NCI-H524 (cell line): ENCODE measurements around the gene ACSF3.

Experiments
- DNase-seq, 2 experiments: peaks; one replicate each; lab custom pipeline; 2025; lab: John Stamatoyannopoulos, UW

The ACSF3 gene

GRCh38 chr16:89131783-89132182 lies 38.1 kb downstream of the ACSF3 start:
- DNase-seq = no peak

- no peak for DNase-seq
Measured at GRCh38 chr16:89132194-89133005, 38.7 kb downstream of the ACSF3 start.

- no peak for DNase-seq
Measured at GRCh38 chr16:89133457-89134127, 39.9 kb downstream of the ACSF3 start.

DNA sequence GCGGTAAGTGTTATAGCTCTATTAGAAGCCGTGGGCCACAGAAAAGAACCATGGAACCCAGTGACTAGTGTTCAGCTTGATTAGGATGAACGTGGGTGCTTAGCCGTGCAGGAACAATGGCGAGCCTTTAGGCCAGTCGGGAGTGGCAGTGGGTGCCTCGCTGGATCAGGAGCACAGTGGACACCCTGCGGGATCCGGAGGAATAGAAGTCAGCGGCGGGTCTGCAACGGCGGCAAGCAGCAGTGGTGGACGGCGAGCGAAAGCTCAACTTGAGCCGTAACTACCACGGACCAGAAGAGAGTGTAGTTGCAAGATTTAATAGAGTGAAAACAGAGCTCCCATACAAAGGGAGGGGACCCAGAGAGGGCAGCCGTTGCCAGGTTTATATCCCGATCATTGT lies 40.6 kb downstream of the ACSF3 start:
- no peak for DNase-seq

- no peak for DNase-seq
Measured at GRCh38 chr16:89135166-89135565, 41.5 kb downstream of the ACSF3 start.

DNA sequence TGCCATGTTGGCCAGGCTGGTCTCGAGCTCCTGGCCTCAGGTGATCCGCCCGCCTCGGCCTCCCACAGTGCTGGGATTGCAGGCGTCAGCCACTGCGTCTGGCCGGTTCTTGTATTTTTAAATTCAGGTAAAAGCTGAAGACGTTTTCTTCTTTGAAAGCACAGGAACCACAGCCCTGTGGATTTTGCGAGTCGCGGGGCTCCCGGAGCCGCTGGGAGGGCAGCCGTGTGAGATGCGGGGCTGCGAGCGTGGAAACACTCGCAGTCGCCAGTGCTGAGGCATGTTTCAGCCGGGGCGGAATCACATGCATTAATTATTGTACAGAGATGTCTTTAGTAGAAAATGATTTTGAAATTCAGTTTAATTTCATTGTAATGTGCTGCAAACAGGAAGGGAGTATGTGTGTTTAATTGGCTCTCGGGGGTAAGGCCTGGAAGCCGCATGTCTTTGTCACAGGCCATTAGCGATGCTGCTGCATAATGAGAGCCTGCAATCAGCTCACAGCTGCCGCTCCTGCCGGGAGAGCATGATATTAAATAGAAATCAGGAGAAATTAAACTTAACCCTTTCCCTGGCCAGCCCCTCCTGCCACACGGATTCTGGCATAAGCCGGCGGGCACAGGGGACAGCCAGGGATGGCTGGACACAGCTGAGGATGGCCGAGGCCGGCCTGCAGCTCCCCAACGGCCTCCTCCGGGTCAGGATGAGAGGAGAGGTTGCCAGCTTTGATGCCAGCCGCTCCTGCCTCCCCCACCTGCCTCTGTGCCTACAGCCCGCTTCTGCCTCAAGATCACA lies 42.5 kb downstream of the ACSF3 start:
- no peak for DNase-seq

- no peak for DNase-seq
Measured at GRCh38 chr16:89136931-89137330, 43.3 kb downstream of the ACSF3 start.

GRCh38 chr16:89137666-89138512 lies 44.2 kb downstream of the ACSF3 start:
- no peak for DNase-seq

DNA sequence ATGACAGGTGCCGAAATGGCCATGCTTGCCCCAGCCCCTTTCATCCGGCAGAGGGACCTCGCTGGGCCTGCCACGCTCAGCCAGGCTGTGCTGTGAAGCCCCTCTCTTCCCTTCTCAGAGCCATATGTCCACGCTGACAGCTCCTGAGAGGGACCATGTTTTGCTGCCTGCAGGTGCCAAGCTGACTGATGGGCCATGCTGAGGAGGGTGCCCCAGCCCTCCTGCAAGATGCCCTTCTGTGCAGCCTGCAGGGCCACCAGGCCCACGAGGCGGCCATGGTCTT lies 44.8 kb downstream of the ACSF3 start:
- DNase-seq = no peak

DNA sequence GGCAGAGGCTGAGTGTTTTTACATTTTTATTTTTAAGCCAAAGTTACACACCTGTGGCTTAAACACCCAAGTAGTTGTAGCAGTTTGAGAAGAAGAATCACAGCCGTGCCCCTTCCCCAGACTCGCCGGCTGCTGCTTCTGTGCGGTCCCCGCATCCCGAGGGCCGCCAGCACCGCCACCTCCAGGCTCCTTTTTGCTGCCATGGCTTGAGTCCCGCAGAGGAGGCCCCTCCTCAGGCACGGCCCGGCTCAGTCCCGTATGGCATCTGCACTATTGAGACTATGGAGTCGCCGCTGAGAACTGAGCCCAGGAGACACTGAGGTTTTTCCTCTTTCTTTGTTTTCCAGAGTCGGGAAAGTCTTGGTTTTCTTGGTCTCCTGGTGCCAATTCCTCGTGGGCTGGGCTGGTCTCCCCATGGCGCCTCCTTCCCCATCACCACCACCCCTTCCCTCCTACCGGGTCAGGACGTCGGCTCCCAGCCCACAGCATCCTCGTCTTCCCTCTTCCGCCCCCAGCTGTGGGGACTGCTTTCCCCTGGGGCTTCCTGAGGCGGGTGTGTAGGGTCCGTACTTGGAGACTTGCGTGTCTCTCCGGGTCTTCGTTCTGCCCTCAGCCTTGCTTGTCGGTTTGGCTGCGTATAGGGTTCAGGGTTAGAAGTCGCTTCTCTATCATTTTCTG lies 45.3 kb downstream of the ACSF3 start:
- no peak for DNase-seq

DNA sequence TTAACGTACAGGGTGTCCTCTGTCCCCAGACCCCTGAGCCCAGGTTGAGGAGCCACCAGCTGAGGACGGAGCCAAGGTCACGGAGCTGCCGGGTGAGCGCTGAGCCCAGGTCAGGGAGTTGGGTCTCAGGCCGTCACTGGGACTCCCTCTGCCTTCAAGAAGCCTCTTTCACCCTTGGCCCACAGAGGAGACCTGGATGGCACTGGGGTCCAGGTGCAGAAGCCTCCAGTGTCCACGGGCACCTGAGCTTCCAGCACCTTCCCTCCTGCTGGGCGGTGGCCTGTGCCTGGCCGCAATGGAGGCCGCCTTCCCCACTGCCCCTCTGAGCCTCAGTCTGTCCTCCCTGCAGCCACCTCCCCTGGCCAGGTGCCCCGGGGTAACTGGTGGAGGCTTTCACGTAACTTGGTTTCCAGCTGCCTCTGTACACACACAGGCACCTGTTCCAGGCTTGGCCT lies 46.3 kb downstream of the ACSF3 start:
- DNase-seq = no peak

- DNase-seq = no peak
Measured at GRCh38 chr16:89140401-89140800, 46.7 kb downstream of the ACSF3 start.

DNA sequence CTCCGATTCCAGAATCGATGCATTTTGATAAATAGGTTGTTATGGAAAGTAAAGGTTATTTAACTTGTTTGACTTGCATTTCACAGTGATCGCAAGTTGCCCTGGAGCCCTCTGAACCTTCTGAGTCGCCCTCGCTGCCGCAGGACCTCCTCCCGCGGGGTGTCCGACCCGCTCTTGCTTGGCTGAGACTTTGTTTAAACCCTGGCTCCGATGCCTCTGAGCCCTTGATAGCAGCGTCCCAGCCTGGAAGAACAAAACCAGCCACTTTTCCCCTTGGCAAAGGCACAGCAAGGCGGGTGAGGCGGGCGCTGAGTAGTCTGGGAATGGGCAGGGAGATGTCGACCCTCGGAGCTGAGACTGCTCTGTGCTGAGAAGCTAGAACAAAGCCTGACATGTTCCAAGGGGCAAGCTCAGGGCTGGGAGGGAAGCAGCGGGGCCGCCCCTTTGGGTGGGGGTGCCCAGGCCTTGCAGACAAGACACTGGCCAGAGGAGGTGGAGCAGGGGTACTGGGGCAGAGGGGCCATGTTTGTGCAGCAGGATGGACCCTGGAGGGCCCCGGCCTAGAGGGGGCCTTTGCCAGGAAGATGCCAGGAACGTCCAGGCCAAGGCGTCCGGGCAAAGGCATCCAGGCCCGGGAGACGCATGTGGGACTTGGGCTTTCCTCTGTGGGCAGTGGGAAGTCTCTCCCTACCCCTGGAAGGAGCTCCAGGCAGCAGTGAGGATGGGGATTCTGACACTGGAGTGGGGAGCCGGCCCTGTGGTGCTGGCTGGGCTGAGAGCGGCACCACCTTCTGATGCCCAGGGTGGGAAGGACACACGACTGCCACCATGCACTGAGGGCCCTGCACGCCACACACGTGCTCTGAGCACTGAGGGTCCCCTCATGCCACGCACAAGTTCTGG lies 47.6 kb downstream of the ACSF3 start:
- DNase-seq = no peak

GRCh38 chr16:89141884-89142267 lies 48.2 kb downstream of the ACSF3 start:
- no peak for DNase-seq

- no peak for DNase-seq
Measured at GRCh38 chr16:89142474-89143195, 49.0 kb downstream of the ACSF3 start.

- DNase-seq = no peak
Measured at GRCh38 chr16:89143201-89143741, 49.6 kb downstream of the ACSF3 start.

GRCh38 chr16:89143911-89144675 lies 50.4 kb downstream of the ACSF3 start:
- DNase-seq = no peak

DNA sequence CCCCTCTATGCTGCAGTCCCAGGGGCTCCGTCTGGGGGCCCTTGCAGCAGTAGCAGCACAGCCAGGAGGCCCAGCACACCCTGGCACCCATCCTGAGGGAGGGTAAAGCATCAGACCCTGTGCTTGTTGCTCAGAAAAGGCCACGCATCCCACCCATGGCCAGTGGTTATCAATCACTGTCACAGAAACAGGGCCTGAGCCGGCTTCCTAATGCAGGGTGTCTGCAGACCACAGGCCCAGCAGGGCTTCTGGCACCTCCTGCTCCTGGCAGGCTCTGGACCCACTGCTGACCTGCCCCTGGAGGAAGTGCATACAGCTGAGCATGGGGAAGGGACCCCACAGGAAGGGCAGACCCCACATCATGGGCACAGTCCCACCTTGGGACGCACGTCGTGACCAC lies 51.0 kb downstream of the ACSF3 start:
- no peak for DNase-seq
